Tibial artery (tissue), 4 donors: ENCODE measurements around the gene FAM117B.
"Not testable (repeated sequence)": the region's sequence is repeated elsewhere in the genome, so short reads cannot be mapped to it uniquely, and the experiment has no call there.

Experiments
- DNase-seq, 2 donors: peaks; one replicate each; pipeline ENCODE4 v3.0.0-alpha.2; 2019
- H3K27ac ChIP-seq, 2 donors: fragments of 200-600 bp; sonication (generic) in 1 of 2; 1 replicate in 1 of 2; 2 replicates in 1 of 2; pipeline ENCODE4 v1.5.1; 2018 to 2019; ENCODE audit warnings: mild to moderate bottlenecking in 1 of 2
- H3K27me3 ChIP-seq, 2 donors: fragments of 200-600 bp; sonication (generic) in 1 of 2; one replicate each; pipeline versions ENCODE4 v1.5.1 to v1.6.0; 2016 to 2019
- H3K36me3 ChIP-seq, 3 donors: fragments of 200-600 bp; sonication (generic) in 2 of 3; one replicate each; pipeline ENCODE4 v1.5.1; 2016 to 2019; ENCODE audit warnings: mild to moderate bottlenecking in 2 of 3
- H3K4me1 ChIP-seq, 4 donors: fragments of 200-600 bp; sonication (generic) in 2 of 4; 1 replicate in 3 of 4; 2 replicates in 1 of 4; pipeline ENCODE4 v1.5.1; 2016 to 2019
- H3K4me3 ChIP-seq, 2 donors: fragments of 200-600 bp; sonication (generic) in 1 of 2; 1 replicate in 1 of 2; 2 replicates in 1 of 2; pipeline ENCODE4 v1.5.1; 2018 to 2019; ENCODE audit warnings: mild to moderate bottlenecking in 2 of 2
- H3K9me3 ChIP-seq, 3 donors: fragments of 200-600 bp; sonication (generic) in 1 of 3; one replicate each; pipeline ENCODE4 v1.5.1; 2016 to 2019
- CTCF ChIP-seq, 2 experiments: fragments of 200-600 bp in 1 of 2; fragments of 450-650 bp in 1 of 2; IDR thresholded peaks; one replicate each; pipeline ENCODE4 v1.5.1; 2017 to 2019; ENCODE audit warnings: antibody characterized with exemption in 2 of 2, mild to moderate bottlenecking in 1 of 2, moderate library complexity in 1 of 2
- intact Hi-C: fragments of 100-400 bp; cut with DNase I; formaldehyde crosslinking; loops from one replicate; pipeline ENCODE4 v1.15.0; 2023; ENCODE audit warnings: low total_unique reads

Gene FAM117B

GRCh38 chr2:202790676-202791075 lies 155.9 kb downstream of the FAM117B start:
- no peaks in the 10 kb centered on the region for H3K4me1 ChIP-seq
- no peak for TF ChIP-seq CTCF (IDR thresholded peaks at IDR 0.05)
- intact Hi-C loops, result no loop called here
- H3K4me3 ChIP-seq, result no peak overlapping the region
- H3K36me3 ChIP-seq, result peaks cover 0 to 22% (median 4%) of the 10 kb centered on the region in 3 donors
- no peak overlapping the region for H3K27ac ChIP-seq
- no peak for DNase-seq
- no peaks in the 10 kb centered on the region for H3K27me3 ChIP-seq
- no peaks in the 10 kb centered on the region for H3K9me3 ChIP-seq

GRCh38 chr2:202797944-202798343 lies 163.2 kb downstream of the FAM117B start:
- DNase-seq, result no peak
- Histone ChIP-seq H3K9me3 (no peaks in the 10 kb centered on the region), H3K4me1 (peaks cover 0 to 17% (median 0%) of the 10 kb centered on the region in 4 donors), H3K27ac (no peak overlapping the region), H3K36me3 (no peaks in the 10 kb centered on the region), H3K4me3 (no peak overlapping the region), H3K27me3 (no peaks in the 10 kb centered on the region)
- intact Hi-C loops, result no loop called here
- no peak for TF ChIP-seq CTCF (IDR thresholded peaks at IDR 0.05)

- DNase-seq, result peak; percentile 69 to 84
- peaks cover 4 to 46% (median 21%) of the 10 kb centered on the region in 4 donors for H3K4me1 ChIP-seq
- H3K27ac ChIP-seq, result peak overlapping the region; percentile 77 to 86
- peak overlapping the region; percentile 22 to 25 for H3K4me3 ChIP-seq
- H3K27me3 ChIP-seq, H3K9me3 ChIP-seq, H3K36me3 ChIP-seq, intact Hi-C loops: not testable (repeated sequence)
These were observed 171.1 kb downstream of the FAM117B start for GRCh38 chr2:202805911-202806310.

GRCh38 chr2:202807431-202808138 lies 172.8 kb downstream of the FAM117B start:
- H3K27me3 ChIP-seq, H3K36me3 ChIP-seq, H3K9me3 ChIP-seq, intact Hi-C loops, H3K4me3 ChIP-seq: not testable (repeated sequence)
- Histone ChIP-seq H3K4me1 (peaks cover 4 to 30% (median 21%) of the 10 kb centered on the region in 4 donors), H3K27ac (peak overlapping the region; percentile 77 to 86)
- DNase-seq, result peak; percentile 97 to 98

GRCh38 chr2:202808754-202809153 lies 174.0 kb downstream of the FAM117B start:
- intact Hi-C loops, result no loop called here
- no peak for TF ChIP-seq CTCF (IDR thresholded peaks at IDR 0.05)
- H3K27me3 ChIP-seq, result no peaks in the 10 kb centered on the region
- H3K4me1 ChIP-seq, result peaks cover 4 to 29% (median 21%) of the 10 kb centered on the region in 4 donors
- no peak for DNase-seq
- H3K36me3 ChIP-seq, result no peaks in the 10 kb centered on the region
- H3K9me3 ChIP-seq, result no peaks in the 10 kb centered on the region
- peak overlapping the region; percentile 77 to 86 for H3K27ac ChIP-seq
- no peak overlapping the region for H3K4me3 ChIP-seq

- H3K36me3 ChIP-seq, result no peaks in the 10 kb centered on the region
- H3K27me3 ChIP-seq, result no peaks in the 10 kb centered on the region
- H3K4me3 ChIP-seq, result no peak overlapping the region
- H3K9me3 ChIP-seq, result no peaks in the 10 kb centered on the region
- H3K4me1 ChIP-seq, result peaks cover 0 to 38% (median 20%) of the 10 kb centered on the region in 4 donors
- H3K27ac ChIP-seq, result peak overlapping the region in 1 of 2 donors; percentile 68
- DNase-seq, result no peak
- intact Hi-C loops, result loop anchor here (10.0 kb wide), 1 partner anchor 179 kb away; the partner anchor contains the start of gene FAM117B
- no peak for TF ChIP-seq CTCF (IDR thresholded peaks at IDR 0.05)
These were observed 178.6 kb downstream of the FAM117B start for GRCh38 chr2:202813387-202813786.
